WTC11 (cell line): Measurements from ENCODE around the gene NRTN.

Source experiments
- JUN ChIP-seq: sonication (generic); formaldehyde crosslinking; IDR thresholded peaks from 2 replicates; pipeline ENCODE4 v1.8.0; 2023; ENCODE audit warnings: mild to moderate bottlenecking, missing genetic modification reagents
- MYBL2 ChIP-seq: sonication (generic); formaldehyde crosslinking; IDR thresholded peaks from 2 replicates; pipeline ENCODE4 v1.8.1; 2023; ENCODE audit warnings: mild to moderate bottlenecking, moderate library complexity, missing genetic modification reagents
- SP1 ChIP-seq: sonication (generic); formaldehyde crosslinking; conservative IDR thresholded peaks from 2 replicates; pipeline ENCODE4 v1.8.1; 2022; ENCODE audit warnings: missing genetic modification reagents

DNA sequence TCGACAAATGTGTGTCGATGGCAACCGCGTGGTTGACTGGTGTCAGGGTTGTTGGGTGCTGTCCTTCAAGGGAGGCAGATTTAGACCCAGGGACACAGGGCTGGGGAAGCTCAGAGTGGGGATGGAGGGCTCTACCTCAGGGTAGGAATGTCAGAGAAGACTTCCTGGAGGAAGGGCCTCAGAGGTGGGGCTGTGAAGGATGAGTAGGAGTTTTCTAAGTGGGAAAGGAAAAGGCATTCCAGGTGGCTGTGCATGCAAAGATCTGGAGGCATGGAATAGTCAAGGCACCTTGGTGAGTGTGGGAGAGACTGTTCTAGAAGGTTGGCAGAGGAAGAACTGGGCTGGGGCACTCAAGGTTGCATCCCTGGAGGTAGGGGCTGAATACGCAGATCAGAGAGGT lies 2.0 kb downstream of the NRTN start:
- TF ChIP-seq MYBL2 (no peak), JUN (CRISPR knock-in tag) (no peak), SP1 (no peak)
